T-cell (primary cell): ENCODE data around the gene SLC25A13. TPM values are rescaled to one million over a fixed set of nuclear protein-coding genes. Genes with fewer than 3 reads are reported as not detected.

Experiments used
- ATAC-seq, 4 experiments: fragments of 200-7000 bp in 3 of 4; fragments of 150-1000 bp in 1 of 4; cut with Tn5 transposase; replicated peaks in 1 of 4; 1 replicate in 3 of 4; 2 replicates in 1 of 4; pipeline ENCODE4 v1.10.0; 2021; ENCODE audit warnings: moderate library complexity in 3 of 4, mild to moderate bottlenecking in 2 of 4, moderate number of reproducible peaks in 1 of 4
- CTCF ChIA-PET, 2 donors: fragments of 300-600 bp; sonication (Branson Sonifier 250); formaldehyde crosslinking; loops; one replicate each; lab custom pipeline; 2022; ENCODE audit warnings: antibody characterized with exemption in 2 of 2; lab: Charles Lee
- POLR2A ChIA-PET, 2 donors: fragments of 300-600 bp; sonication (Branson Sonifier 250); formaldehyde crosslinking; loops; one replicate each; lab custom pipeline; 2022; ENCODE audit warnings: antibody characterized with exemption in 2 of 2; lab: Charles Lee
- DNase-seq, 35 experiments: peaks; one replicate each; pipeline versions ENCODE4 v3.0.0 to v3.0.0-alpha.2; 2013 to 2023
- H3K27ac ChIP-seq: one replicate; pipeline ENCODE4 v1.5.1; 2013; ENCODE audit warnings: low read length
- H3K27me3 ChIP-seq, 2 experiments: replicated peaks in 1 of 2; 1 replicate in 1 of 2; 2 replicates in 1 of 2; pipeline versions ENCODE4 v1.6.1 to v1.7.0; 2013; ENCODE audit warnings: low read length in 1 of 2, mixed read lengths in 1 of 2; ENCODE audit not compliant: control insufficient read depth in 2 of 2, insufficient read depth in 2 of 2; ENCODE audit errors: extremely low read depth in 1 of 2
- H3K36me3 ChIP-seq, 2 donors: 1 replicate in 1 of 2; 2 replicates in 1 of 2; pipeline versions ENCODE4 v1.6.1 to v1.7.0; 2013; ENCODE audit warnings: low read length in 1 of 2; ENCODE audit not compliant: control insufficient read depth in 2 of 2, insufficient read depth in 1 of 2; ENCODE audit errors: extremely low read depth in 1 of 2
- H3K4me1 ChIP-seq, 2 experiments: 1 replicate in 1 of 2; 2 replicates in 1 of 2; pipeline versions ENCODE4 v1.6.1 to v1.7.0; 2013; ENCODE audit warnings: low read length in 2 of 2, mixed read lengths in 1 of 2; ENCODE audit not compliant: insufficient read depth in 2 of 2, control insufficient read depth in 1 of 2; ENCODE audit errors: extremely low read depth in 1 of 2
- H3K4me3 ChIP-seq, 2 donors: 1 replicate in 1 of 2; 2 replicates in 1 of 2; pipeline versions ENCODE4 v1.5.1 to v1.7.0; 2013; ENCODE audit warnings: mild to moderate bottlenecking in 2 of 2, low read length in 1 of 2, moderate library complexity in 1 of 2; ENCODE audit not compliant: control insufficient read depth in 1 of 2; ENCODE audit errors: extremely low read depth in 1 of 2
- H3K9me3 ChIP-seq: 2 replicates; pipeline ENCODE4 v1.7.0; 2013
- H3K27ac Mint-ChIP-seq, 2 donors: one replicate each; pipeline ENCODE4 v1.8.0; 2020 to 2021; ENCODE audit warnings: mild to moderate bottlenecking in 2 of 2, mixed read lengths in 2 of 2
- H3K27me3 Mint-ChIP-seq, 2 donors: one replicate each; pipeline ENCODE4 v1.8.0; 2021 to 2022; ENCODE audit warnings: mixed read lengths in 2 of 2
- H3K36me3 Mint-ChIP-seq: one replicate; pipeline ENCODE4 v1.8.0; 2021; ENCODE audit warnings: mixed read lengths
- H3K4me1 Mint-ChIP-seq, 3 donors: one replicate each; pipeline ENCODE4 v1.8.0; 2020 to 2022; ENCODE audit warnings: mixed read lengths in 3 of 3, mild to moderate bottlenecking in 1 of 3
- H3K4me3 Mint-ChIP-seq, 3 donors: one replicate each; pipeline ENCODE4 v1.8.0; 2020 to 2022; ENCODE audit warnings: mild to moderate bottlenecking in 3 of 3, mixed read lengths in 3 of 3, moderate library complexity in 3 of 3
- H3K9me3 Mint-ChIP-seq, 3 donors: one replicate each; pipeline ENCODE4 v1.8.0; 2020 to 2022; ENCODE audit warnings: mixed read lengths in 3 of 3
- WGBS: methylation state at CpG from one replicate; pipeline ENCODE4 v1.1.5; 2013; ENCODE audit warnings: missing lambda C conversion rate; ENCODE audit not compliant: insufficient coverage; 5-methylcytosine and 5-hydroxymethylcytosine counted together
- total RNA-seq, 35 experiments: library from RNA in 6 of 35; stranded (reverse) in 6 of 35; fragments of 120-200 nt in 1 of 35; gene quantifications; one replicate each; pipeline versions ENCODE4 v1.2.1 to v1.2.4 and lab custom pipeline; 2013 to 2026

The SLC25A13 gene
- total RNA-seq, 5 donors from 2014 or later (not counting 1 experiment from before 2014, with no cell fraction given), result 8.1 to 19.1 (median 10.9) TPM

GRCh38 chr7:96311967-96312366 lies 9.9 kb downstream of the SLC25A13 start:
- Mint-ChIP-seq H3K9me3 (no peaks in the 10 kb centered on the region), H3K36me3 (peaks cover 16% of the 10 kb centered on the region), H3K27me3 (no peaks in the 10 kb centered on the region), H3K27ac (peak overlapping the region in 1 of 2 donors; percentile 44), H3K4me3 (no peak overlapping the region), H3K4me1 (peaks cover 50 to 57% (median 52%) of the 10 kb centered on the region in 3 donors)
- Histone ChIP-seq H3K9me3 (no peaks in the 10 kb centered on the region), H3K27ac (no peak overlapping the region), H3K27me3 (no peaks in the 10 kb centered on the region), H3K4me1 (no peaks in the 10 kb centered on the region), H3K4me3 (no peak overlapping the region), H3K36me3 (no peaks in the 10 kb centered on the region)
- CTCF ChIA-PET, result interaction anchor here in 1 of 2 donors (0.7 kb wide), 1 partner anchor 868 kb away, joined by 3 read pairs; no protein-coding TSS in a partner anchor
- POLR2A ChIA-PET, result no interaction called here
- ATAC-seq (no peak), DNase-seq (no peak)
- no CpG with 5 or more reads among the region's 2 CpGs for WGBS

DNA sequence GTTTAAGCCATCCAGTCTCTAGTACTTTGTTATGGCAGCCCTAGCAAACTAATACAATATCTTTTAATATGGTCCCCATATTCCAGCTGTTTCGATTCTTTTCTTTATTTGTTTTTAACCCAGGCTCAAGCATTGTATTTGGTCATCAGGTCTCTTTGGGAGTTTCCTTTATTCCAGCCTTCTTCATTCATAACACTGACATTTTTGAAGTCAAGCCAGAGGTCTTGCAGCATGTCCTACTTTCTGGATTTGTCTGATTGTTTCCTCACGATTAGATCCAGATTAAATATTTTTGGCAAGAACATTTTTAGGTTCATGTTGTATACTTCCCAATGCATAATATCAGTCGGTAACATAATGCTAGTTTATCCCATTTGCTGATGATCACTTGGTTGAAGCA lies 11.8 kb downstream of the SLC25A13 start:
- POLR2A ChIA-PET, result no interaction called here
- peaks cover 0 to 2% of the 10 kb centered on the region in 2 experiments for H3K4me1 ChIP-seq
- Mint-ChIP-seq H3K36me3 (peaks cover 18% of the 10 kb centered on the region), H3K9me3 (no peaks in the 10 kb centered on the region), H3K27me3 (no peaks in the 10 kb centered on the region), H3K4me1 (peaks cover 56 to 67% (median 56%) of the 10 kb centered on the region in 3 donors), H3K4me3 (no peak overlapping the region), H3K27ac (no peak overlapping the region)
- no peak overlapping the region for H3K27ac ChIP-seq
- no peaks in the 10 kb centered on the region for H3K36me3 ChIP-seq
- ATAC-seq, result no peak
- CTCF ChIA-PET, result no interaction called here
- 100% methylated on average over 1 of the region's 3 CpGs for WGBS
- no peaks in the 10 kb centered on the region for H3K9me3 ChIP-seq
- no peak overlapping the region for H3K4me3 ChIP-seq
- DNase-seq, result no peak
- H3K27me3 ChIP-seq, result no peaks in the 10 kb centered on the region

DNA sequence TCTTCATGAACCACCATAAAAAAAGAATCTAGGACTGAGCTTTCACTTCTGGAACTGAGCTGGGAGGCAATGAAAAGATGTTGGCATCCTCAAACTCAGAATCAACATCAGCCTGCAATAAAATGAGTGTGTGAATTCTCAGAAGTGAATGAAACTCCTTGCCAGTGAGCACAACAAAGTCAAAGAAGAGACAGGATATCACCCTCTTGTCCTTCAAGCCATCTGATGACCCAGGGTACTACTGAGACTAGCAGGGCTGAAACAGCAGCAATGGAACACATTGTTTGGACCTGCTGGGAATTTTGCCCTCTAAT lies 13.0 kb downstream of the SLC25A13 start:
- Histone ChIP-seq H3K27ac (no peak overlapping the region), H3K9me3 (no peaks in the 10 kb centered on the region), H3K4me1 (peaks cover 0 to 6% of the 10 kb centered on the region in 2 experiments), H3K4me3 (no peak overlapping the region), H3K36me3 (no peaks in the 10 kb centered on the region), H3K27me3 (no peaks in the 10 kb centered on the region)
- Mint-ChIP-seq H3K4me3 (no peak overlapping the region), H3K4me1 (peaks cover 55 to 69% (median 61%) of the 10 kb centered on the region in 3 donors), H3K27ac (no peak overlapping the region), H3K27me3 (no peaks in the 10 kb centered on the region), H3K9me3 (no peaks in the 10 kb centered on the region), H3K36me3 (peaks cover 18% of the 10 kb centered on the region)
- ChIA-PET CTCF (no interaction called here), POLR2A (no interaction called here)
- DNase-seq, result no peak
- no peak for ATAC-seq

GRCh38 chr7:96308253-96308949 lies 13.5 kb downstream of the SLC25A13 start:
- DNase-seq (no peak), ATAC-seq (no peak)
- Histone ChIP-seq H3K4me3 (no peak overlapping the region), H3K9me3 (no peaks in the 10 kb centered on the region), H3K27me3 (no peaks in the 10 kb centered on the region), H3K27ac (no peak overlapping the region), H3K4me1 (peaks cover 3 to 10% of the 10 kb centered on the region in 2 experiments), H3K36me3 (no peaks in the 10 kb centered on the region)
- POLR2A ChIA-PET, result no interaction called here
- H3K27ac Mint-ChIP-seq, result no peak overlapping the region
- H3K4me3 Mint-ChIP-seq, result no peak overlapping the region
- CTCF ChIA-PET, result no interaction called here
- no CpG with 5 or more reads among the region's 4 CpGs for WGBS
- H3K36me3 Mint-ChIP-seq, result peaks cover 18% of the 10 kb centered on the region
- H3K4me1 Mint-ChIP-seq, result peaks cover 58 to 71% (median 64%) of the 10 kb centered on the region in 3 donors
- no peaks in the 10 kb centered on the region for H3K9me3 Mint-ChIP-seq
- H3K27me3 Mint-ChIP-seq, result no peaks in the 10 kb centered on the region

GRCh38 chr7:96306385-96307125 lies 15.3 kb downstream of the SLC25A13 start:
- no peak overlapping the region for H3K27ac Mint-ChIP-seq
- Histone ChIP-seq H3K27ac (no peak overlapping the region), H3K36me3 (no peaks in the 10 kb centered on the region), H3K9me3 (no peaks in the 10 kb centered on the region), H3K4me3 (no peak overlapping the region), H3K27me3 (no peaks in the 10 kb centered on the region), H3K4me1 (peaks cover 4 to 21% of the 10 kb centered on the region in 2 experiments)
- 87% methylated on average over 4 of the region's 8 CpGs for WGBS
- no peak for ATAC-seq
- no peak overlapping the region for H3K4me3 Mint-ChIP-seq
- peaks cover 51 to 73% (median 63%) of the 10 kb centered on the region in 3 donors for H3K4me1 Mint-ChIP-seq
- peaks cover 15% of the 10 kb centered on the region for H3K36me3 Mint-ChIP-seq
- DNase-seq, result no peak
- CTCF ChIA-PET, result interaction anchor here in 1 of 2 donors (0.6 kb wide), 1 partner anchor 52 kb away, joined by 3 read pairs; no protein-coding TSS in a partner anchor
- POLR2A ChIA-PET, result interaction anchor here in 1 of 2 donors (0.6 kb wide), 1 partner anchor 1751 kb away, joined by 3 read pairs; no protein-coding TSS in a partner anchor
- H3K27me3 Mint-ChIP-seq, result no peaks in the 10 kb centered on the region
- H3K9me3 Mint-ChIP-seq, result no peaks in the 10 kb centered on the region

DNA sequence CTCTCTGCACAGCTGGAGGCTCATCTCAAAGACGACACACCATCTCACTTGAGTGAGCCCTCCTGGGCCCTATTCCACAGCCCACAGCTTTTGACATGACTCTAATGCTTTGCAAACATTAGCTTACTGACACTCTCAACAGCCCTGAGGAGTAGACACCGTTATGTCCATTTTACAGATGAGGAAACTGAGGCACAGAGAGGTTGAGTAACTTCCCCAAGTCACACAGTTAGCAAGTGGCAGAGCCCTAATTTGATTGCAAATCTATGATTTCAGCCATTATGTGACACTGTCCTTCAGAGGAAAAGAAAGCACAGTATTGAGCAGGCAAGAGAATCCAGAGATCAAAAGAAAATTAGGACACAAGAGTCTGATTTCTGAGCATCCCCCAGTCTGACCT lies 16.0 kb downstream of the SLC25A13 start:
- Histone ChIP-seq H3K9me3 (no peaks in the 10 kb centered on the region), H3K4me3 (no peak overlapping the region), H3K27me3 (no peaks in the 10 kb centered on the region), H3K4me1 (peaks cover 4 to 21% of the 10 kb centered on the region in 2 experiments), H3K36me3 (no peaks in the 10 kb centered on the region), H3K27ac (no peak overlapping the region)
- CTCF ChIA-PET, result interaction anchor here in 1 of 2 donors (0.6 kb wide), 1 partner anchor 53 kb away, joined by 3 read pairs; no protein-coding TSS in a partner anchor
- Mint-ChIP-seq H3K4me1 (peaks cover 49 to 66% (median 59%) of the 10 kb centered on the region in 3 donors), H3K36me3 (peaks cover 15% of the 10 kb centered on the region), H3K27ac (no peak overlapping the region), H3K4me3 (no peak overlapping the region), H3K9me3 (no peaks in the 10 kb centered on the region), H3K27me3 (no peaks in the 10 kb centered on the region)
- POLR2A ChIA-PET, result no interaction called here
- WGBS, result 83% methylated on average over 1 of the region's 2 CpGs
- DNase-seq, result no peak
- no peak for ATAC-seq
